Measurements from ENCODE around the gene THAP6.
"Not testable (repeated sequence)": the region's sequence is repeated elsewhere in the genome, so short reads cannot be mapped to it uniquely, and the experiment has no call there.

The THAP6 gene

GRCh38 chr4:75527482-75527881 is 13.2 kb downstream of the THAP6 start:
- no peak for DNase-seq

GRCh38 chr4:75530556-75531322 is 16.5 kb downstream of the THAP6 start:
- no peak for DNase-seq

GRCh38 chr4:75531536-75532143 is 17.4 kb downstream of the THAP6 start:
- not testable (repeated sequence) for DNase-seq

- not testable (repeated sequence) for DNase-seq
These were observed 19.1 kb downstream of the THAP6 start for GRCh38 chr4:75533339-75533887.

GRCh38 chr4:75533926-75534325 is 19.7 kb downstream of the THAP6 start:
- not testable (repeated sequence) for DNase-seq

- DNase-seq: not testable (repeated sequence)
These were observed 23.0 kb downstream of the THAP6 start for GRCh38 chr4:75537308-75537707.

GRCh38 chr4:75542824-75543223 is 28.6 kb downstream of the THAP6 start:
- DNase-seq: no peak

GRCh38 chr4:75544220-75544619 is 29.9 kb downstream of the THAP6 start:
- DNase-seq: not testable (repeated sequence)

GRCh38 chr4:75544870-75545269 is 30.6 kb downstream of the THAP6 start:
- DNase-seq: no peak

- DNase-seq: no peak
These were observed 31.3 kb downstream of the THAP6 start for GRCh38 chr4:75545526-75545925.

GRCh38 chr4:75547647-75548387 is 33.5 kb downstream of the THAP6 start:
- DNase-seq: no peak

GRCh38 chr4:75549019-75549418 is 34.7 kb downstream of the THAP6 start:
- DNase-seq: no peak

GRCh38 chr4:75552452-75552851 is 38.2 kb downstream of the THAP6 start:
- DNase-seq: no peak

GRCh38 chr4:75555294-75556164 is 41.3 kb downstream of the THAP6 start, which contains the start of gene ODAPH:
ODAPH (plus strand) TSS chr4:75556066; CDS start chr4:75556083, 17 bp downstream.
- no peak for DNase-seq

- no peak for DNase-seq
These were observed 43.4 kb downstream of the THAP6 start for GRCh38 chr4:75557696-75558095.

GRCh38 chr4:75561789-75562188 is 47.5 kb downstream of the THAP6 start:
- DNase-seq: no peak

GRCh38 chr4:75564023-75564422 is 49.8 kb downstream of the THAP6 start:
- no peak for DNase-seq

- no peak for DNase-seq
These were observed 51.2 kb downstream of the THAP6 start for GRCh38 chr4:75565481-75565880.

- DNase-seq: no peak
These were observed 52.6 kb downstream of the THAP6 start for GRCh38 chr4:75566911-75567310.

GRCh38 chr4:75567725-75568124 is 53.5 kb downstream of the THAP6 start:
- DNase-seq: no peak

All from hematopoietic multipotent progenitor cell treated with erythropoietin and hydrocortisone succinate and interleukin-3 and kit ligand, for 8 days (in vitro differentiated cells).